ENCODE results near the gene NKAIN4.
"Not testable (repeated sequence)": the region's sequence is repeated elsewhere in the genome, so short reads cannot be mapped to it uniquely, and the experiment has no call there.

NKAIN4 gene

GRCh38 chr20:63254606-63255384, 532 bp upstream of the NKAIN4 start:
- DNase-seq, result no peak

DNA sequence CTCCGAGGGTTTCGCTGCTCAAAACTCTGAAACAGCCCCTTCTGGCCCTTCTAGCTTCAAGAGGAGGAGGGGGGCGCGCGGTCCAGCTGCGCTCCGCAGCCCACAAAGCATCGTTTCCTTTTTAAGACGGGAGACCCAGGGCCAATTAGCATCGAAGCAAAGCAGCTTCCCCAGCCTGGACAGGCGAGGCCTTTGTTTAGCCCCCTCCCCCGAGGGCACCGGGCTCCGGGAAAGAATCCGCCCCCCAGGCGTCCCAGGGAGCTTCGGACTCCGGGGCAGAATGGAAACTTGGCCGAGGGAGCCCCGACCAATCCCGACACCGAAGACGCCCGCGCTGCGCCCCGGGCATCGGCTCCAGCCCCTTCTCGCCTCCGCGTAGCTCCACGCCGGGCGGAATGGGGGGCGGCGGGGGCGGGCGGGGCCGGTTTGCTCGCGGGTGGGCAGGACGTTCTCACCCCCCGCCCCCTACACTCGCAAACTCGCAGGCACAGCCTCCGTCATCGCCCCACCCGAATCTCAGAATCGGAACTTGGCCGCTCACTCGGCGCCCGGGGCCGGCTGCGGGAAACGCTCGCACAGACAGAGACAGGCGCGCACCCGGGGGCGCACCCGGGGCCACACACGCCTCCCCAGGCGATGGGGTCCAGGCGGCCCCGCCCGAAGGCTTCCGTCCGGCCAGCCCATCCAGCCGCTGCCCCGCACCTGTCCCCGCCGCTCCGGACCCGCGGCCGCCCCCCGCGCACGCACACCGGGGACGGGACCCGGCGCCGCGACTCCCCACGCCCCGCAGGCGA, 628 bp downstream of the NKAIN4 start:
- DNase-seq, result no peak

- no peak for DNase-seq
Observed at GRCh38 chr20:63253065-63253437, 1.2 kb downstream of the NKAIN4 start.

- DNase-seq, result no peak
Observed at GRCh38 chr20:63252284-63252711, 2.0 kb downstream of the NKAIN4 start.

DNA sequence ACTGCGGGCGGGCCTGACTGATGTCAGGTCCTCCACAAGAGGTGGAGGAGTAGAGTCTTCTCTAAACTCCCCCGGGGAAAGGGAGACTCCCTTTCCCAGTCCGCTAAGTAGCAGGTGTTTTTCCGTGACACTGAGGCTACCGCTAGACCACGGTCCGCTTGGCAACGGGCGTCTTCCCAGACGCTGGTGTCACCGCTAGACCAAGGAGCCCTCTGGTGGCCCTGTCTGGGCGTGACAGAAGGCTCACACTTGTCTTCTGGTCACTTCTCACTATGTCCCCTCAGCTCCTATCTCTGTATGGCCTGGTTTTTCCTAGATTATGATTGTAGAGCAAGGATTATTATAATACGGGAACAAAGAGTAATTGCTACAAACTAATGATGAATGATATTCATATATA, 2.9 kb downstream of the NKAIN4 start:
- not testable (repeated sequence) for DNase-seq

- no peak for DNase-seq
Observed at GRCh38 chr20:63249891-63250290, 4.4 kb downstream of the NKAIN4 start.

GRCh38 chr20:63248835-63249591, 5.2 kb downstream of the NKAIN4 start:
- no peak for DNase-seq

- no peak for DNase-seq
Observed at GRCh38 chr20:63247671-63248228, 6.5 kb downstream of the NKAIN4 start.

GRCh38 chr20:63246490-63247288, 7.6 kb downstream of the NKAIN4 start:
- DNase-seq, result no peak

GRCh38 chr20:63244468-63244867, 9.8 kb downstream of the NKAIN4 start:
- DNase-seq, result no peak

GRCh38 chr20:63243604-63244247, 10.5 kb downstream of the NKAIN4 start:
- DNase-seq, result no peak

DNA sequence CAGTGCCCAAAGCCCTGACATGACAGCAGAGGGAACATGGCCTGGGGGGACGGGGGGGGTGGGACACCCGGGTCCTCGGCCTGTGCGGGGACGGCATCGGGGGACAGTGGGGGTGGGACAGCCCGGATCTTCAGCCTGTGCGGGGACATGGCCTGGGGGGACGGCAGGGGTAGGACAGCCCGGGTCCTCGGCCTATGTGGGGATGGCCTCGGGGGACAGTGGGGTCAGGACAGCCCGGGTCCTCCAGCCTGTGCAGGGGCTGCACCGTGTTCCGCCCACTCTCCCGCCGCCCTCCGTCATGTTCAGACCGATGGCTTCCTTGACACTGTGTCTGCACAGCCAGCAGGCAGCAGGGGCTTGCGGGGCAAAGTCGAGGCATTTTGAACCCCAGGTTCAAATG, 11.5 kb downstream of the NKAIN4 start:
- no peak for DNase-seq

- no peak for DNase-seq
Observed at GRCh38 chr20:63241272-63241671, 13.0 kb downstream of the NKAIN4 start.

- DNase-seq, result no peak
Observed at GRCh38 chr20:63240004-63240403, 14.3 kb downstream of the NKAIN4 start.

- no peak for DNase-seq
Observed at GRCh38 chr20:63239431-63239830, 14.8 kb downstream of the NKAIN4 start.

DNA sequence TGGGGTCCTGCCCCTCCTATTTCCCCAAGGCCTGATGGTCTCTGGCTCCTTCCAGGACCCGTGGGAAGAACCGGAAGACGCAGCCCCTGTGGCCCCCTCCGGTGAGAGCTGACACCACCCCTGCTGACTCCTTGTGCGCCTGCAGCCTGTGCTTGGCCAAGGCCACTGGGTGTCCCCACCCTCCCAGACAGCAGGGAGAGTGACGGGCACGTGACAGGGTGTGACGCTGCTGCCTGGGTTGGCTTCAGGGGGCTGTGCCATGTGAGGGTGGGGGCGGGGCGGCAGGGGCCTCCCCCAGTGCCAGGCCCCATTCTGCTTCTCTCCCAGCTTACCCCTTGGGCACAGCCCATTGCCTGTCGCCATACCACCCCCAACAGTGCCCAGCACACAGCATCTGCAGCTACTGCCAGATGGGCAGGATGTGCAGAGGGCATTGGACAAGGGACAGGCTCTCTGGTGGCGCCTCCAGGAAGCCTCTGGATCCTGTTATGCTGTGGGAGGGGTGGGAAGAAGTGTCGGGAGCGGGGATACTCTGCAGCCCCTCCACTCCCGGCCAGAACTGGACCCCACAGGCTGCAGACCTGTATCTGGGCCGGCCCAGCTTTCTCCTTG, 15.6 kb downstream of the NKAIN4 start:
- DNase-seq, result no peak

DNA sequence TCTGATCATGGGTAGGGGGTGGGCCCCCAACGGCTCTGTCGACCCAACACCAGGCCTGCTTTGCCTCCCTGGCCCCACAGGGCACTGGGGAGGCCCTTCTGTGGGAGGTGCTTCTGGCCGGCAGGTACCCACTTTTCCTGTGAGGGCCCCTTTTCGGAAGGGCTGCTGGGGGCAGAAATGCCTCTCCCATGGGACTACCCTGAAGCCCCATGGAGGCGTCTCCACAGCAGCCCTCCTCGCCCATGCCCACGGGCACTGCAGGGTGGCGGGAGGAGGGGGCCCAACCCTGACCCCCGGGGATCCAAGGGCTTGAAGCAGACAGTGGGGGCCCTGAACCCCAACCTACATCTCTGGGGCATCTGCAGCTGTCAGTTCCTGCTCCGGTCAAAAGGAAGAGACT, 16.2 kb downstream of the NKAIN4 start:
- no peak for DNase-seq

GRCh38 chr20:63236116-63236837, 18.0 kb downstream of the NKAIN4 start:
- no peak for DNase-seq

DNA sequence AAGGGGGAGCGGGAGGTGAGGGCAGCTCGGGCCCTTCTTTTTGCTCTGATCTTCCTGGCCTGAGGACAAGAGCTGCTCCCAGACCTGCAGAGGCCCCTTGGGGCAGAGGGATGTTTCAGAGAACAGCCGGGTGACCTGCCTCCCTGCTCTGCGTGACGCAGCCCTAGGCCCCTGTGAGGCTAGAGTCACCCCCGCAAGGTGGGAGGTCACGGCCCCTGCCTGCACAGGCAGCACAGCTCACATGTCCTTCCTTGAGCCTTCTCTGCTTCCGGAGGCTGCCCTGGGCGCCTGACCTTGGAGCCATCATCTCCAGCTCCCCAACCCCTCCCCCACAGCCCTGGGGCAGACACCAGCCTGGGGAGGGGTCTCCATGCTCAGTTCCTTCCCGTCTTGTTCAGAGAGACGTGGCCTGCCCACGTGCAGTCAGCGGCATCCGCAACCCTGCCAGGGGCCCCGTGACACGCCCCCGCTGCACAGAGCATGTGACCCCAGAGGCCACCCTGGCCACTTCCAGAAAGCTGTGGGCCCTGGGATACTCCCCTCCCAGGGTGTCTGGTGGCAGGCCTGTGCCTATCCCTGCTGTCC, 18.8 kb downstream of the NKAIN4 start, which contains the start of gene BIRC7:
TSS of gene BIRC7 (plus strand) at position 507 of the 585 bp plus-strand sequence. CDS start 192 bp downstream, outside the sequence.
- no peak for DNase-seq
